KG1 (cell line): ENCODE measurements around the gene GTF2E1.

Experiments used
- DNase-seq: peaks from one replicate; lab custom pipeline; 2025; lab: John Stamatoyannopoulos, UW

Gene GTF2E1

DNA sequence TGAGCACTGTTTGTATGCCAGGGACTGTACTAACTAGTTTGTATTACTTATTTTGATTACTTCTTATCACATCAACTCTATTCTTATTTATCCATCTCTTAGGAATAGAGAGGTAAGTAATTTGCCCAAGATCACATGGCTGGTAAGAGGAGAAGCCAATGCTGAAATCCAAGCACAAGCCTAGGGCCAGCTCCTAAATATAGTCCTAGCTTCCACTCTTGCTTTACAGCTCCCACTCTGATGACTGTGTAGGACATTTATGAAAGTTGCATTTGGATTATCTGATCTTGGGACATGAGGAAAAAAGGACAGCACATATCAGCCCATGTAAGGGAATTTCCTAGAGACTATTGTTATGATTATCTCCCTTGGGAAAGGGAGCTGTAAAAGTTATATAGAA, 58.1 kb downstream of the GTF2E1 start:
- DNase-seq, result no peak

DNA sequence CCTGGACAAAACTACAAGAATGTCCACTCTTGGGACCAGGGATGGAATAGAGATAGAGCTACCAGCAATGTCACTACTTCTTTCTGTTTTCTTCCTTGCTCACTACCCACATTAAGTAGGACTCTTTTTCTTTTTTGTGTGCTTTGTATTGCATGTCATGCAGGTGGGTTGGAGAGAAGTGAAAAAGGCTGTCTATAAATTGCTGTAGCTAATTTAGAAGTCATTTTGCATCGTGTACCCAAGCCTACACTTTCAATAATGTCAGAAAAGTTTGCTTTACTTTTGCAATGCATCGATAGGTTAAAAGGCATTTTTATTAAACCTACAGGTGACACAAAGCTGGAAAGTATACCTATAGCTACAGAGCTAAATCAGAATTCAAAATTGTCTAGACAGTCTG, 58.9 kb downstream of the GTF2E1 start:
- no peak for DNase-seq

GRCh38 chr3:120802916-120803315, 60.4 kb downstream of the GTF2E1 start:
- DNase-seq, result no peak

DNA sequence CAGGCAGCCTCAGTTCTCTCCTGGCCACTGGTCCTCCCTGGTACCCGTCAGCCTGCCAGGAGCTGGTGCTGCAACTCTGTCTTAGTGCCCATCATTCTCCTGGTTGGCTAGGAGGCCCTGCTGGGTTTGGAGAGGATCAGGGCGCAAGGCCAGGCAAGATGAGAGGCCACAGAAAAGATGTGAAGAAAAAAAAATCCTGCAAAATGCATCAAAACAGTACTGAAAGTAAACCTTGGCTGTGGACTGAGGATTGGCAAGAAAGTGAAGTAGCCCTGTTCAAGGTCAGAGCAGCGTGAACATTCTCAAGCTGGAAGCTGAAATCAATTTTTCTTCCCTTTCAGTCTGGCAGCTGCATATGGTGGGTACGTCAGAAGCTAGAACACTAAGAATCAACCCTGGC, 74.2 kb downstream of the GTF2E1 start:
- DNase-seq, result no peak

DNA sequence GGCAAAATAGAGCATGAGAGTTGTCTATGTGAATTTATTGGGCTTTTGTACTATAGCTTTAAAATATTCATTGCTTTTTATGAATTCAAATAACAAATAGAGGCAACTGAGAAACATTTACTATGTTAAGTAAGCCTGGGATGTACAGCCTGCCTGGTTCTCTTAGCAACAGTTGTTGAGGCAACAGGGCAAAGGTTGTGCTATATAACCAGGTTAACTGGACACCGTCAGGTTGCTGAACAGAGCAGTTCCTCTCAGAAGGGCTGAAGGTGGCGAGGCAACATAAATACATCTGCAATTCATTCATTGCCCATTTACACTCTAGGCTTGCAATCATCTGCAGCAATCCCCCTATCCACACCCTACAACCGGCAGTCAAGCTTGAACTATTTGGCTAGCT, 78.2 kb downstream of the GTF2E1 start:
- DNase-seq, result no peak

GRCh38 chr3:120821426-120821825, 78.9 kb downstream of the GTF2E1 start:
- DNase-seq, result no peak

- no peak for DNase-seq
Observed at GRCh38 chr3:120823156-120823555, 80.6 kb downstream of the GTF2E1 start.

DNA sequence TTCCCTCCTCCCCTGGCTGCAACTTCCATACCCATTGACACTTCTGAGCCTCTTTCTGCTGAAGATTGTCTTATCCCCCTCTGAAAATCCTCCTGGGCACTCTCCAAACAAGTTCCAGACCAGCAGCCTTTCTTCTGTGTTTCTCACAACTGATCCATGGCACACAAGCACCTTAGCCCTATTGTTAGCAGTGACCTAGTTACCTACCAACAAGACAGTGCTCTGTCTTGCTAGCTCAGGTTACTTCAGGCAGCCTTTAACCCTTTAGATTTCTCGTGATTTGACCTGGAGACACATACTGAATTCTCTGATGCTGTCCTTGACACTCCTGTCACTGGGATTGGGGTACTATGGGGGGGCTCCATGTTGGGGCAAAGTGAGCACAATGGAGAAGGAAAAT, 82.1 kb downstream of the GTF2E1 start:
- no peak for DNase-seq

DNA sequence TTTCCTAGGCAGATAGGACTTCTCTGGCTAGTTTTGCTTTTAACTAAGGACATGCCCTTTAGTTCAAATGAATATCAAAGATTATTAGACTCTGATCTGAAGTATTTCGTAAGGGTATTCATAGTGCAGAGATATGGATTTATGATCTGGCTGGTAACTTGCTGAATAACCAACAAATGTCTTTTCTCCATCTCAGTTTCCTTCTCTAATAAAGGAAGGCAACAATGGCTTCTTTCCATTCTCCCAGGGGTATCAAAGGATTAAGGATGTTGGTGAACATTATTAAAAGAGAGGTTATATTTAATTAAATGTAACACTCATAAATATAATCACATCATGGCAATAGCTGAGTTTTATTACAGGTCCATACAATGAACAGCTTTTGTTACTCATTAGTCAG, 86.3 kb downstream of the GTF2E1 start:
- DNase-seq, result no peak

DNA sequence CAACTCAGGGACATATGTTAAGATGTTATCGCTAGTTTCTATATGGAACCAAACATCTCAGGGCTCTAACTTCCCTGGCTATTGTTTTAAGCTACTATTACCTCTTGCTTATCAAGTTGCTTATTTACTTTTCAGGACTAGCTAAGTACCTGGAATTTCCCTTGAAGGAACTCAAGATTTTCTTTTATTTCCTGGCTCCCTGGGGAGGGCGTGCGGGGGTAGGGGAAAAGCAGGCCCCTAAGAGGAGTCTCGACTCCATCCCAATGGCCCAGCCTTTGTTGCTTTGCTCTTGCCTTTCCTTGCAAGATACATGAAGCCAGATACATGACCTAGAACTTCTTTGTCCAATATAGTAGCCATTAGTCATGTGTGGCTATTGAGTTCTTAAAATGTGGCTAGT, 88.5 kb downstream of the GTF2E1 start:
- DNase-seq, result no peak
